UCSD-AML1 (cell line): ENCODE measurements around the gene HECTD4.

Experiments
- DNase-seq: peaks from one replicate; lab custom pipeline; 2025; ENCODE audit not compliant: unreplicated experiment; lab: John Stamatoyannopoulos, UW

Gene HECTD4

DNA sequence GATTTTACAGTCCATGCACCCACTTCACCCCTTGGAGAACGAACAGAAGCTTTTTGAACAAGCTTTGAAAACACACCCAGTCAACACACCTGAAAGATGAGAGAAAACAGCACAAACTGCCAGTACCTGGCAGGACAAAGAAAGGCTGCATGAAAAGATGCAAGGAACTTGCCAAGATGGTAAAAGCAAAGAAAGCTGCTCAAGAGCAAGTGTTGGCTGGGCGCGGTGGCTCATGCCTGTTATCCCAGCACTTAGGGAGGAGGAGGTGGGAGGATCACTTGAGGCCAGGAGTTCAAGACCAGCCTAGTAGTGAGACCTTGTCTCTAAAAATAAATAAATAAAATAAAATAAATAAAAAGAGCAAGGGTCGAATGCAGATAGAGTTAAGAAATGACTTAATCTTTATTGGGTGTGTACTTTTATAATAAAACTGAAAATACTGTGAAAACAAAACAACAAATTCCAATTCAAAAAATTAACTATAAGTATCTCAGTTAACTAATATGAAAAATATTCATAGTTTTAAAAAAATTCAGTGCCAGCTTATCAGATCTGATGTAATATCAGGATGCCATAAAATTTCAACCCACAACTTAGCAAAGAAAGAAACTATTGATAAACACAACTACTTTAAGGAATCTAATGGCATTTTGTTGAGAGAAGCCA lies 59.2 kb downstream of the HECTD4 start:
- DNase-seq: no peak

DNA sequence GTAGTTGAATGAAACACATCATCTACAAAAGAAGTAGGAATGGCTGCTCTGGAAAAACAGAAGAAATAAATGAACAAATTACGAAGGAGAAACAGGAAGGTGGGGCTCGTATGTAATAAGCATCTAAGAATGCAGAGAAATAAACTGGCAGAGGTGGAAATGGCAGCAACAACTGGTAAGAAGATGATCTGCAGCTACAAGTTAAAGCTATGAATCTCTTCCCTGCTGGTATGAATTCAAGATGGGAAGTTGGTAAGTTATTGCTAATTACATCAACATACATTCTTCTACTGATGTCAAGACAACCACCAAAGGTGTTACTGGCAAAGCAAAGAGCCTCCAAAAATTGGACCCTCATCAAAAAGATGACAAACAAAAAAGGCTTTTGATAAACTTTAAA lies 59.8 kb downstream of the HECTD4 start:
- no peak for DNase-seq

- DNase-seq: no peak
Measured at GRCh38 chr12:112321245-112321644, 61.0 kb downstream of the HECTD4 start.

GRCh38 chr12:112319395-112319794 lies 62.8 kb downstream of the HECTD4 start:
- DNase-seq: no peak

DNA sequence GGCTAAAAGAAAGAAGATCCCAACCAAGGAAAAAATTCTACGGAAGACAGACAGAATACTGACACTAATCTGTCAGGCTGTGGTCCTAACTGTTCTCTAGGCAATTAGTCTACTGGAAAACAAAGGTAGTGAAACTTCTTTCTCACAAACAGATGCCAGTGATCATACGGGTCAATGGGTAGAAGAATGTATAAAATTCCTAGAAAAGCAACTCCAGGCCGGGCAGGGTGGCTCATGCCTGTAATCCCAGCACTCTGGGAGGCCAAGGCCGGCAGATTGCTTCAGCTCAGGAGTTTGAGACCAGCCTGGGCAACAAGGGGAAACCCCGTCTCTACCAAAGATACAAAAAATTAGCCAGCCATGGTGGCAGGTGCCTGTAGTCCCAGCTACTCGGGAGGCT lies 64.8 kb downstream of the HECTD4 start:
- no peak for DNase-seq

GRCh38 chr12:112314981-112315380 lies 67.2 kb downstream of the HECTD4 start:
- no peak for DNase-seq

DNA sequence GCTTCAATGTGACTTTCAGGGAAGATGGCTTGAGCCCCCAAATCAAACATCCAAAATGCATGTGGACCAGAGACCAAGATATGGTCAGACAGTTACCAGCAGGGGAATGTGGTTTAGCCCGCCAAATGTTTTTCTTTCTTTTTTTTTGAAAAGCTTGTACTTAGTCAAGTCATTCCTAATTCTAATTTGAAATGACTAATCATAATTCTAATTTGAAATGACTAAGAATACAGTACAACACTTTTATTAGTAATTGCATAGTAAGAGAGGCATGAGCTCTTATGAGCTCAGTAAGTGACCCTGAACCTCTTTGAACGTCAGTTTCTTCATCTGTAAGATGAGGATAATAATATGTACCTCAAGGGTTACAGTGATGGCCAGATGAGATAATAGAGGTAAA lies 72.4 kb downstream of the HECTD4 start:
- DNase-seq: no peak

DNA sequence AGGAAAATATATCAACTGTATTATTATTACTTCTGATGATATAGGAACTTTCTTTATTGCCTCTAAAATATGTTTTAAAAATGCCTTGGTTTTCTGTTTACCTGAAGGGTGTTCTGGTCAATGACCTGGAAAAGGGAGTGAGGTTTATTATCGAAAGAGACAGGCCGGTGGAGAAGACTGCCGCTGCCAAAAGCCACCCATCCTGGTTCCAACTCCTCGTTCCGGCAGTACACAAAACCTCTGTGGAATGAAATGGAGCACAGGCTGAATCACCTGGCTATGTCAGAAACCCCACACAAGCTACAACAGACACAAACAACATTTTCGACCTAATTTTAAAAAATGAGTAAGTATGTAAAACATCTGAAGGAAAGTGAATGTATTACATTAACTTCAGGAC lies 73.6 kb downstream of the HECTD4 start:
- DNase-seq: no peak

GRCh38 chr12:112308161-112308560 lies 74.1 kb downstream of the HECTD4 start:
- DNase-seq: no peak

DNA sequence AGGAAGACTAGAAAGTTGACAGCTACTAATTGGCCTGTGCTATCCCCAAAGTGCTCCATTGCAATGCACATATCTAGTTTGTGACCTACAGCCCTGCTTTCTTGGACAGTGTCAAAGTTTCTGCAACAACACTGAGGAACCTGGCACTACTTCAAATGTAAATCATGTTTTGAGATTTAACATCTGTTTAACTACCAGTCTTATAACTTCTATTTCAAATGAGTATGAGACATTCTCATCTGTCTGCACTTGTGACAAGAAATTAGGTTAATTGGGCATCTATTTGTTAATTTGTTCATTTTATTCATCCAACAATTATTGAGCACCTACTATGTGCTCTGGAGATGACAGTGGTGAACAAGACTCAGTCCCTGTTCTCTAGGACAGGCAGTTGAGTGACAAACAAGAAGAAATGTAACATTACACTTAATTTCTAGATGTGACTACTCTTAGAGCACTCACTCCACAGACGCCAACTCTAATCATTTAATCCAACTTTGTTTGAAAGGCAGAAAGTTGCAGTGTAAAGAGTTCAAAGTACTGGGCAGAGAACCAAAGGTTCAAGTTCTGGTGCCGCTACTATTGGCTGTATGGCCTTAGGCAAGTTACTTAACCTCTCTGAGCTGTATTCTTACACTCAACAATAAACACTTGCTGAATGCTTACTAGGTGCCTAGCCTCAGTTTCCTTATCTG lies 74.8 kb downstream of the HECTD4 start:
- no peak for DNase-seq

DNA sequence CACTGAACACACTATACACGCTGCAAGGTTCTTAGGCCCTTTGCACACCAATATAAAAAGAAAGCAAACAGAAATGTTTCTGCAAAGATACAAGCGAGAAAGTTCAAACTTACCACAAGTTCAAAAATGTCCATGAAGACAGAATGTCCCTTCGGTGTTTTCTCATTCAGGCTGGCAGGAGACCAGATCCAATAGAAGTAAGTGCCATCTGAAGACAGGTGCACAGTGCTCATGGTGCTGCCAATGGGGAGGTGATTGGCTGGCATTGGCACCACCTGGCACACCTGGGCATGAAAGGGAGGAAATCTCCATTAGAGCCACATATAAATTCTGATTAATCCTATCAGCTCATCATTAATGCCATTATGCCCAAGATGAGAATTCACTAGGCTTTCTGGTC lies 76.3 kb downstream of the HECTD4 start:
- DNase-seq: no peak

GRCh38 chr12:112304436-112304835 lies 77.8 kb downstream of the HECTD4 start:
- no peak for DNase-seq

- DNase-seq: no peak
Measured at GRCh38 chr12:112303799-112304198, 78.4 kb downstream of the HECTD4 start.

- no peak for DNase-seq
Measured at GRCh38 chr12:112303004-112303403, 79.2 kb downstream of the HECTD4 start.

GRCh38 chr12:112299704-112300103 lies 82.5 kb downstream of the HECTD4 start:
- DNase-seq: no peak

DNA sequence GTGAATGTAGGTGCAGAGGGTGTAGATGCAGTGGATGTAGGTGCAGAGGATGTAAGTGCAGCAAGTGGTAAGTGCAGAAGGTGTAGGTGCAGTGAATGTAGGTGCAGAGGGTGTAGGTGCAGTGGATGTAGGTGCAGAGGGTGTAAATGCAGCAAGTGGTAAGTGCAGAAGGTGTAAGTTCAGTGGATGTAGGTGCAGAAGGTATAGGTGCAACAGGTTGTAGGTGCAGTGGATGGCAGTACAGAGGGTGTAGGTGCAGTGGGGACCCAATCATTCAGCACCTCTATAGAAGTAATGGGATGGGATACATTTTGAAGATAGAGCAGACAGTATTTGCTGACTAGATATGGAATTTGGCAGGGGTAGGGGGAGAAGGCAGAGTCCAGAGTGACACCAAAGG lies 85.0 kb downstream of the HECTD4 start:
- no peak for DNase-seq

DNA sequence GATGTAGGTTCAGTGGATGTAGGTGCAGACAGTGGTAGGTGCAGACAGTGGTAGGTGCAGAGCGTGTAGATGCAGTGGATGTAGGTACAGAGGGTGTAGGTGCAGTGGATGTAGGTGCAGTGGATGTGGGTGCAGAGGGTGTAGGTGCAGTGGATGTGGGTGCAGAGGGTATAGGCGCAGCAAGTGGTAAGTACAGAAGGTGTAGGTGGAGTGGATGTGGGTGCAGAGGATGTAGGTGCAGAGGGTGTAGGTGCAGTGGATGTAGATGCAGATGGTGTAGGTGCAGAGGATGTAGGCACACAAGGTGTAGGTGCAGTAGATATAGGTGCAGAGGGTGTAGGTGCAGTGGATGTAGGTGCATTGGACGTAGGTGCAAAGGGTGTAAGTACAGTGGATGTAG lies 86.0 kb downstream of the HECTD4 start:
- no peak for DNase-seq

DNA sequence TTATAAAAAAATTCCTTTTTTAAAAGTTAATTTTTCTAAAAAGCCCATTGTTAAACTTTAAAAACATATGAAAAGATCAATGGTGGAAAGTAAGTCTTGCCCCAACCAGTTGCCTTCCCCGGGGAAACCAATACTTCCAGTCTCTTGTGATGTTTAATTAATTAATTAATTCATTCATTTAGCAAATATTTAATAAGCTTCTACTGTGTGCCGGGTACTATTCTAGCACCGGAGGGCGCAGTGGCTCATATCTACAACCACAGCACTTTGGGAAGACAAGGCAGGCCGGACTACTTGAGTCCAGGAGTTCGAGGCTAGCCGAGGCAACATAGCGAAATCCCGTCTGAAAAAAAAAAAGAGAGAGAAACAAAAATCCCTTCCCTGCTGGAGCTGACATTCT lies 87.4 kb downstream of the HECTD4 start:
- DNase-seq: peak; percentile 22

- no peak for DNase-seq
Measured at GRCh38 chr12:112288638-112289037, 93.6 kb downstream of the HECTD4 start.

DNA sequence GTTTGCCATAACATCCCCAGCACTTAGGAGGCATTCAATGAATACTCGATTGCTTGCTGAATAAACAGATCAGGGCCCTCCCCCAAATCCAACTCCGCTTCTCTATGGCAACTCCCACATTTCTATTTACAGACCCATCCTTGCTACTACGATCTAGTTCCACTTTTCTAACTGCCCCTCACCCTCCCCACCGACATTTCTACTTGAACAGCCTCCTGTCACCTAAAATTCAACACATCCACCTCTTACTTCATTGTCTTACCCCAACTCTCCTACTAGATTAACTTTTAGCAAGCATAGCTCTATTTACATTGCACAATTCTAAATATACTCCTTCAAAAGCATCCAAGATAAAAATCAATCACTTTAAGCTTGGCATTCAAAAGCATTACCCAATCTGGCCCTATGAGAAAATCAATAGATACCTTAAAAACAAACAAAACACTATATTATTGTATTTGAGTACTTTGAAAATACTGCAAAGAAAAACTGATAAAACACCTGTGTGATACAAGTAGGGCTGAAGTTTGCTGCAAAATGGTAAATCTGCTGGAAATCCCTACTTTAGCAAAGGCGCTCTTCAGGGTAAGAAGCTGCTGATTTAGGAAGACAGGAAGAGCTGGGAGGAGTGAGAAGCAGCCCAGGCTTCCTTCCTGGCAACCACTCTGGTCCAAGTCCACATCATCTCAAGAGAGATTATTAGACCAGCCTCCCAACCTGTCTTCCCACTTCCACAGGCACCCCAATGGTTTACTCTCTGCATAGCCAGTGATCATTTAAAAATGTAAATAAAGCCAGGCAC lies 96.4 kb downstream of the HECTD4 start:
- no peak for DNase-seq

DNA sequence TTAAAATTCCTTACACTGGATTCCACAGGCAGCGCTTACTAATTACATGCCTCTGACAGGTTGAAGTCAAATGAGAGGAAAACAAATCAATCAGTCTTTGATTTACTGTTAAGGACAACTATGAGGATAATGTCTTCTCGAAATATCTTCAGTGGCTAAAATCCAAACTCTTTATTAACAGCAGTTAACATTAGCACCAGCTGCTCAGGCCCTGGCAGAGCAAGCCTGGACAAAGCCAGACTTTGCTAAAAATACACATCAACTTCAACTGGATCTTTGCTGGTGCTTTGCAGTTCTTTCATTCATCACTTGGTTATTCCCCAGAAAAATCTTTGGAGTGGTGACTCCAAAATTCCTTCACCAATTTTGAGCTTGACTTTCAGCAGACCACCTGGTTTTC lies 98.7 kb downstream of the HECTD4 start:
- DNase-seq: no peak

GRCh38 chr12:112282920-112283319 lies 99.3 kb downstream of the HECTD4 start:
- no peak for DNase-seq
